ENCODE measurements around the gene EFHD1. TPM values are rescaled to one million over a fixed set of nuclear protein-coding genes. Genes with fewer than 3 reads are reported as not detected.
"Not testable (repeated sequence)": the region's sequence is repeated elsewhere in the genome, so short reads cannot be mapped to it uniquely, and the experiment has no call there.

EFHD1 gene
- total RNA-seq, 1 donor from 2014 or later, result 0.82 TPM

DNA sequence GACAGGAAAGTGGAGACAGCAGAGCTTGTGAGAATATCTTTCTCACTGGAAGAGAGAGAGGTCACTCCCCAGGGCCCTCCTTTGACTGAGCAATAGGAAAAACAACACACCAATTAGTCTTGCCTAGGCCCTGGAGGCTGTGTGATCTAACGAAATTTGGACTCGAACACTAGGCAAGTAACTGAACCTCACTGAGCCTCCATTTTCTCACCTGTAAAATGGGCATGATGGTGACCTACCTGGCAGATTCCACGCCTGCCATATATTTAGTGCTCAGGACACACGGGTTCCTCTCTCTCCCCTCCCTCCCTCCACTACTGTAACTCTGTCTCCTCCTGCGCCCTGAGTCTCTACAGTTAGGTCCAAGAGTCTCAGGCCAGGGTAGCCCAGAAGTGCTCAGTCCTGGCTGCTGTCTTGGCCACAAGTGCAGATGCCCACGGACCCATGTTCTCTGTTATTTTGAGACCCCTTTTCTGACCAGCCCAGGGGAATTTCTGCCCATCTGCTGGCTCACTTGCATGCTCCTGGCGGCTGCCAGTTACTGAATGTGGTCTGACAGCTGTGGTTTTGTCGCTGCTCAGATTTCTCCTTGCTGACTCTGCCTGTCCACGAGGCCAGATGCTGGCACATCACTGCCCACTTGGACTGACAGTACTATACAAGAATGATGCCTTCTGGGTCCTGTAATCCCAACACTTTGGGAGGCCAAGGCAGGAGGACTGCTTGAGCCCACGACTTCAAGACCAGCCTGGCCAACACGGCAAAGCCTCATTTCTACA, 54.2 kb downstream of the EFHD1 start:
- FAIRE-seq (no peak), DNase-seq (ENCODE audit: low spot score in 2 of 2) (no peak)

- no peak for DNase-seq (ENCODE audit: low spot score in 2 of 2)
- no peak for FAIRE-seq
Measured at GRCh38 chr2:232688201-232688600, 54.8 kb downstream of the EFHD1 start.

GRCh38 chr2:232689152-232689910, 55.9 kb downstream of the EFHD1 start:
- FAIRE-seq (no peak), DNase-seq (ENCODE audit: low spot score in 2 of 2) (peak in 1 of 2 donors; percentile 49)

GRCh38 chr2:232691117-232691516, 57.7 kb downstream of the EFHD1 start:
- FAIRE-seq, result not testable (repeated sequence)

GRCh38 chr2:232693344-232693743, 59.9 kb downstream of the EFHD1 start:
- DNase-seq (ENCODE audit: low spot score in 2 of 2) (no peak), FAIRE-seq (no peak)

More at GRCh38 chr2:232691117-232691516, 57.7 kb downstream of the EFHD1 start:
- DNase-seq (ENCODE audit: low spot score in 2 of 2), result not testable (repeated sequence)

- FAIRE-seq (no peak), DNase-seq (ENCODE audit: low spot score in 2 of 2) (peak in 1 of 2 donors; percentile 37)
Measured at GRCh38 chr2:232696609-232697058, 63.2 kb downstream of the EFHD1 start.

DNA sequence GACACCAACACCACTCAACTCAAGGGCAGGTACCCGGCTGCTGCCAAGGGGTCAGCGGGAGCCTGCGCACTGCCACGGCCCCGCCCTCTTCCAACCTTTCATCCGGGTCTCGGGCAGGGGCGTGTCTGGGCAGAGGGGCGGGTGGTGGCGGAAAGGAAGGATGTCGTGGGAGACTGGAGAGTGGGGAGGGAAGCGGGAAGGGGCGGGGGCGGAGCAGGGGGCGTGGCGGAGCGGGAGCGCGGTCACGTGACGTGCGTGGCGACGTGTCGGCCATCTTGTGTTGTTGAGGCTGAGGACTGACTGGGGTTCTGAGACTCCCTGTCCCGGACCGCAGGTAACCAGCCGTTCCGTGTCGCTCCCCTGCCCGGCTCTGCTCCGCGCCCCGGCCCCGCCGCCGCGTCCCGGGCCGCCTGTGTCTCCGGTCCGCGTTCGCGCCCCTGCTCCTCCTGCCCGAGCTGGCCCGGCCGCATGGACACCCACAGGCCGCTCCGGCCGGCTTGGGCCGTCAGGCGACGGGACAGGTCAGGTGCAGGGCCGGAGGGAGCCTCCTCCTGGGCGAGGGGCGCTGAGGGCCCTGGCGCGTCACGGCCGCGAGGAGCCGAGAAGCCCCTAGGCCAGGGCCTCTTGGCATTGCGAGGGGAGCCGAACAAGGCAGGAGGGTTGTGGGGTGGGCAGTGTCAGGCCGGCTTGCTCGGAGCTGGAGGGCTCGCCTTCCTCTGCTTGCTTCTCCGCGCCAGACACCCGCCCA, 63.8 kb downstream of the EFHD1 start, which contains the start of gene GIGYF2:
GIGYF2 (plus strand) TSS at position 273 of the 748 bp plus-strand sequence. CDS start 37,867 bp downstream, outside the sequence.
- DNase-seq (ENCODE audit: low spot score in 2 of 2) (peak; percentile 92 to 97), FAIRE-seq (no peak)

GRCh38 chr2:232697807-232698110, 64.4 kb downstream of the EFHD1 start:
- FAIRE-seq (no peak), DNase-seq (ENCODE audit: low spot score in 2 of 2) (no peak)

GRCh38 chr2:232698556-232699091, 65.2 kb downstream of the EFHD1 start:
- DNase-seq (ENCODE audit: low spot score in 2 of 2) (no peak), FAIRE-seq (no peak)

- DNase-seq (ENCODE audit: low spot score in 2 of 2) (no peak), FAIRE-seq (no peak)
Measured at GRCh38 chr2:232699110-232699509, 65.7 kb downstream of the EFHD1 start.

DNA sequence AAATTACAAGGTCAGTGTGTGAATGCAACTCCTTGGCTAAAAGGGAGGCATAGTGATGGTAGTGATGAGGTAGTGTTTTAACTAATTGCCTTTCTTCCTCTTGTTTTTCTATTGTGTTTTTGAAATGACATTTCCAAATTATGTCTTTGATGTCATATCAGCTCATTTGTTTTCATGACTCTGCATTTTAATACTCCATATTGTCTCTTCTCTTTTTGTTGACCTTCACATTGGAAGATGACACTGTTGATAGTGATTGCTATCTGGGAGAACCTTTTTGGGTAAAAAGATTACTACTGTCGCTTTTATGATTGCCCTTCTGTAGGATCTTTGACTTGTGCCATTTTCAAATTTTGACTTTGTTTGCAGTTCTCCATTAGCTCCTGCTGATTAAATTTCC, 66.8 kb downstream of the EFHD1 start:
- FAIRE-seq (no peak), DNase-seq (ENCODE audit: low spot score in 2 of 2) (no peak)

GRCh38 chr2:232707076-232707475, 73.7 kb downstream of the EFHD1 start:
- DNase-seq (ENCODE audit: low spot score in 2 of 2), result no peak
- FAIRE-seq, result no peak

DNA sequence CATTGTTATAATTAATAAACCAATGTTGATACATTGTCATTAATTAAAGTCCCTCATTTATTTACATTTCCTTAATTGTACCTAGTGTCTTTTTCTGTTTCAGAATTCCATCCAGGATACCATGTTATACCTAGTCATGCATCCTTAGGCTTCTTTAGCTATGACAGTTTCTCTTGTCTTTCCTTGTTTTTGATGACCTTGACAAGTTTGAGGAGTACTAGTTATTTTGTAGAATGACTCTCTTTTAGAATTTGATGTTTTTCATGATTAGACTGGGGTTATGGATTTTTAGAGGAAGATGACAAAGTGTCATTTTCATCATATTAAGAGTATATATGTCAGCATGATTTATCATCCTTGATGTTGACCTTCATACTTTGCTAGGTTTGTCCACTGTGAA, 80.1 kb downstream of the EFHD1 start:
- no peak for FAIRE-seq
- DNase-seq (ENCODE audit: low spot score in 2 of 2), result no peak

DNA sequence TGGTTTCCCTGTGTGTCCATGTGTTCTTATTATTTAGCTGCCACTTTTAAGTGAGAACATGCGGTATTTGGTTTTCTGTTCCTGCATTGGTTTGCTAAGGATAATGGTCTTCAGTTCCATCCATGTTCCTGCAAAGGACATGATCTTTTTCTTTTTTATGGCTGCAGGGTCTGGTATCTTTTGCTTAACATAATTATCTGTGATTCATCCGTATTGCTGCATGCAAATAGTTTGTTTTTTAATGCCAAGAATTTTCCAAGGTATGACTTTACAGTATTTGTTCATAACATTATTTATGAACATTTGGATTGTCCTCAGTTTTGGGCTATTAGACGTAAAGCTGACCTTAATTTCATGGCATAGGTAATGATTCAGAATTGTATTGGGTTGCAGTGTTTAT, 81.6 kb downstream of the EFHD1 start:
- no peak for DNase-seq (ENCODE audit: low spot score in 2 of 2)
- FAIRE-seq, result no peak

DNA sequence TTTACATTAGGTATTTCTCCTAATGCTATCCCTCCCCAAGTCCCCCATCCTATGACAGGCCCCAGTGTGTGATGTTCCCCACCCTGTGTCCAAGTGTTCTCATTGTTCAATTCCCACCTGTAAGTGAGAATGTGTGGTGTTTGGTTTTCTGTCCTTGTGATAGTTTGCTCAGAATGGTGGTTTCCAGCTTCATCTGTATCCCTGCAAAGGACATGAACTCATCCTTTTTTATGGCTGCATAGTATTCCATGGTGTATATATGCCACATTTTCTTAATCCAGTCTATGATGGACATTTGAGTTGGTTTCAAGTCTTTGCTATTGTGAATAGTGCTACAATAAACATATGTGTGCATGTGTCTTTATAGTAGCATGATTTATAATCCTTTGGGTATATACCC, 86.7 kb downstream of the EFHD1 start:
- not testable (repeated sequence) for DNase-seq (ENCODE audit: low spot score in 2 of 2); FAIRE-seq

GRCh38 chr2:232721261-232721660, 87.9 kb downstream of the EFHD1 start:
- DNase-seq (ENCODE audit: low spot score in 2 of 2) (no peak), FAIRE-seq (no peak)

GRCh38 chr2:232721882-232722281, 88.5 kb downstream of the EFHD1 start:
- FAIRE-seq (no peak), DNase-seq (ENCODE audit: low spot score in 2 of 2) (no peak)

DNA sequence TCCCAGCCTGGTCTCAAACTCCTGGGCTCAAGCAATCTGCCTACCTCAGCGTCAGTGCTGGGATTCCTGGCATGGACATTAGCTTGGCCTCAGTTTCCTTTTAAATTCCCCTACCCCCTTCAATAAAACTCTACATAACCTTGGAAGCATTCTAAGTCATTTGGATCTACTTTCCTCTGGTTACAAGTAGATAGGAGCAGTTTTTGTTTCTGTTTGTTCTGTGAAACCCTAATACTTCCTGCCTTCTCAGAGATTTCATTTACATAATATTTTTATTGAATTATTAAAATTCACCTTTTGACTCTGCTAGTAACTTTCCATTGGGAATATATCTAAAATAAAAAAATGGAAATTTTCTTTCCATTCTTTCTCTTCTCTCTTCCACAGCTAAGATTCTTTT, 89.6 kb downstream of the EFHD1 start:
- no peak for DNase-seq (ENCODE audit: low spot score in 2 of 2)
- FAIRE-seq, result no peak

- no peak for DNase-seq (ENCODE audit: low spot score in 2 of 2)
Measured at GRCh38 chr2:232728785-232729184, 95.4 kb downstream of the EFHD1 start.

GRCh38 chr2:232731470-232731869, 98.1 kb downstream of the EFHD1 start:
- FAIRE-seq, result no peak
- DNase-seq (ENCODE audit: low spot score in 2 of 2), result no peak

More at GRCh38 chr2:232728785-232729184, 95.4 kb downstream of the EFHD1 start:
- FAIRE-seq, result no peak

All from frontal cortex (tissue), 4 donors.